ENCODE data around the gene CYRIA.

GRCh38 chr2:16693854-16694253 is 28.2 kb upstream of the CYRIA start:
- no peak for TF ChIP-seq CTCF (IDR thresholded peaks at IDR 0.05)
- no peak for TF ChIP-seq USF2 (IDR thresholded peaks at IDR 0.05; ENCODE audit: borderline replicate concordance, low read depth, low read length)
